Measurements from ENCODE around the gene RNF11.

RNF11 gene

DNA sequence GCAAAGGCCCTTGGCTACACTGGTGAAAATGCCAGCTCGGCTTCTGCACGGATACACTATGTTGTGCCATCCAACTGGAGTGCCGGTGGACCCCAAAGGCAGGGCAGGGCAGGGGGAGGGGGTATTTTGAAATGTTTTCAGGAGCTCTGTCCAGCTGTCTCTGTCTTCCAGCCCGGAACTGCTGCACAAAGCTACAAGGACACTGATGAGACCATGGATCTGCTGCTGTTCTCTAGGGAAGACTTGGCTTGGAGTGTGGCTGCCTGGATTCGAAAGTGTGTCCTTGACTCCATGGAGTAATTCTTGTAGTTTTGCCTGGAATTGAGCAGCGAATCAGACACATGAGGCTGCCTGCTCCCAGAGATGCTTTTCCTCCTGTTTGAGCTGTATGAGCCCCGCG is 51.9 kb downstream of the RNF11 start:
- H3K4me3 ChIP-seq (ENCODE audit: insufficient read depth, low read length, poor library complexity, severe bottlenecking): no peak overlapping the region
- no peaks in the 10 kb centered on the region for H3K9me2 ChIP-seq (replicated peaks; ENCODE audit: insufficient read depth, low read length)
- no peak overlapping the region for H3K27ac ChIP-seq (ENCODE audit: low read depth, low read length)
- no peak overlapping the region for H3K9ac ChIP-seq (ENCODE audit: low read length)
- H3K4me2 ChIP-seq (ENCODE audit: low read depth, low read length, poor library complexity, severe bottlenecking): no peak overlapping the region
- no peaks in the 10 kb centered on the region for H3K36me3 ChIP-seq (ENCODE audit: low read length)
- TF ChIP-seq EZH2phosphoT487 (conservative IDR thresholded peaks at IDR 0.05; ENCODE audit: low read length) (no peak), CTCF (IDR thresholded peaks at IDR 0.05; ENCODE audit: insufficient read depth, low read length, poor library complexity, severe bottlenecking) (no peak)
- H3K79me2 ChIP-seq (ENCODE audit: insufficient read depth, low read length): no peaks in the 10 kb centered on the region
- no peaks in the 10 kb centered on the region for H3K9me3 ChIP-seq (ENCODE audit: insufficient read depth, low read length)
- H3K27me3 ChIP-seq (ENCODE audit: low read length): no peaks in the 10 kb centered on the region
- H3F3A ChIP-seq (ENCODE audit: insufficient read depth): no peaks in the 10 kb centered on the region
- no peaks in the 10 kb centered on the region for H4K20me1 ChIP-seq (ENCODE audit: low read depth, low read length)
- H2AFZ ChIP-seq (ENCODE audit: low read depth, low read length, severe bottlenecking): no peak overlapping the region

- Histone ChIP-seq H4K20me1 (ENCODE audit: low read depth, low read length) (no peaks in the 10 kb centered on the region), H3K4me2 (ENCODE audit: low read depth, low read length, poor library complexity, severe bottlenecking) (no peak overlapping the region), H3K4me3 (ENCODE audit: insufficient read depth, low read length, poor library complexity, severe bottlenecking) (no peak overlapping the region), H3F3A (ENCODE audit: insufficient read depth) (no peaks in the 10 kb centered on the region), H3K79me2 (ENCODE audit: insufficient read depth, low read length) (no peaks in the 10 kb centered on the region), H3K27me3 (ENCODE audit: low read length) (no peaks in the 10 kb centered on the region), H3K27ac (ENCODE audit: low read depth, low read length) (no peak overlapping the region), H3K9me2 (replicated peaks; ENCODE audit: insufficient read depth, low read length) (no peaks in the 10 kb centered on the region), H3K9me3 (ENCODE audit: insufficient read depth, low read length) (no peaks in the 10 kb centered on the region), H3K9ac (ENCODE audit: low read length) (no peak overlapping the region), H3K36me3 (ENCODE audit: low read length) (no peaks in the 10 kb centered on the region), H2AFZ (ENCODE audit: low read depth, low read length, severe bottlenecking) (no peak overlapping the region)
- TF ChIP-seq CTCF (IDR thresholded peaks at IDR 0.05; ENCODE audit: insufficient read depth, low read length, poor library complexity, severe bottlenecking) (no peak), EZH2phosphoT487 (conservative IDR thresholded peaks at IDR 0.05; ENCODE audit: low read length) (no peak)
Observed at GRCh38 chr1:51288578-51288977, 52.5 kb downstream of the RNF11 start.

DNA sequence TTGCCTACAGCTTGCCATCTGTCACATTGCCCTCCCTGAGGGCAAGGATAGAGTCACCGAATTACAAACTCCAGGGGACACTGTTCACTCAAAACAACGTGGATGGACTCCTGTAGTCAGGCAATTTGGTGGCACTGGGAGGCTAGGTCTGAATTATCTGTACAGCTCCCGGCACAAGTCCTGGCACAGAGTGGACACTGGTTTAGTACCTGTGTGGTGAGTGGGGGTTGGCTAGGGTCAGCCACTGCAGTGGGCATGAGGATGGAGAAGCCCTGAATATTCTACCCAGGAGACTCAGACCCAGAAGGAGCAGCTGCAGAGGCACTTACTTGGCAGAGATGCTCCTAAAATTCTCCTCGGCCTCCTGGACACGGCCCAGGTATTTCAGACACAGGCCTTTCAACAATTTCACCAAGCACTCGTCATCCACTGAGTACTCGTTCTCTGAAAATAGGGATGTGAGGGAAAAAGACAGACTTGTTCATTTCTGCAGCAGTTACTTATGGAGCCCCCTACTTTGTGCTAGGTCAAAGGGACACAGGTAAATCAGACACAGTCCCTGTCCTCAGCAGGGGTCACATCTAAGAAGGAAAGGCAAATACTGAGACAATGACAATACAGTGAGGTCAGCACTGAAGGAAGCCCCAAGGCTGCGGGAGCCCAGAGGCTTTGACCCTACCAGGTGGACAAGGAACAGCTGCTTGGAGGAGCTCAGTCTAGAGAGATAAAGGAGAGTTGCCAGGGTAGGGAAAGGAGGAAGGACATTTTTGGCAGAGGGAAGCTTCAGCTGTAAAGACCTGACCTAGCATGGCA is 53.8 kb downstream of the RNF11 start:
- Histone ChIP-seq H3K4me2 (ENCODE audit: low read depth, low read length, poor library complexity, severe bottlenecking) (no peak overlapping the region), H3K9ac (ENCODE audit: low read length) (no peak overlapping the region), H3K27ac (ENCODE audit: low read depth, low read length) (no peak overlapping the region), H4K20me1 (ENCODE audit: low read depth, low read length) (no peaks in the 10 kb centered on the region), H2AFZ (ENCODE audit: low read depth, low read length, severe bottlenecking) (no peak overlapping the region), H3F3A (ENCODE audit: insufficient read depth) (no peaks in the 10 kb centered on the region), H3K79me2 (ENCODE audit: insufficient read depth, low read length) (no peaks in the 10 kb centered on the region), H3K9me2 (replicated peaks; ENCODE audit: insufficient read depth, low read length) (no peaks in the 10 kb centered on the region), H3K4me3 (ENCODE audit: insufficient read depth, low read length, poor library complexity, severe bottlenecking) (no peak overlapping the region), H3K9me3 (ENCODE audit: insufficient read depth, low read length) (no peaks in the 10 kb centered on the region), H3K36me3 (ENCODE audit: low read length) (no peaks in the 10 kb centered on the region), H3K27me3 (ENCODE audit: low read length) (no peaks in the 10 kb centered on the region)
- TF ChIP-seq EZH2phosphoT487 (conservative IDR thresholded peaks at IDR 0.05; ENCODE audit: low read length): no peak
- no peak for TF ChIP-seq CTCF (IDR thresholded peaks at IDR 0.05; ENCODE audit: insufficient read depth, low read length, poor library complexity, severe bottlenecking)
